Progenitor cell of endocrine pancreas (in vitro differentiated cells): ENCODE data around the gene DDB1. TPM values are rescaled to one million over a fixed set of nuclear protein-coding genes. Genes with fewer than 3 reads are reported as not detected.

ENCODE experiments used
- DNase-seq: peaks from one replicate; pipeline ENCODE4 v3.0.0; 2021; ENCODE audit warnings: low spot score; ENCODE audit not compliant: unreplicated experiment
- H3K27ac Mint-ChIP-seq: 2 replicates; pipeline ENCODE4 v1.8.0; 2021; ENCODE audit warnings: mild to moderate bottlenecking, moderate library complexity, mixed read lengths
- H3K27me3 Mint-ChIP-seq: 2 replicates; pipeline ENCODE4 v1.8.0; 2021; ENCODE audit warnings: mixed read lengths
- H3K36me3 Mint-ChIP-seq: 2 replicates; pipeline ENCODE4 v1.8.0; 2022; ENCODE audit warnings: mixed read lengths; ENCODE audit not compliant: insufficient read depth
- H3K4me1 Mint-ChIP-seq: 2 replicates; pipeline ENCODE4 v1.8.0; 2021; ENCODE audit warnings: low read depth, mixed read lengths
- H3K4me3 Mint-ChIP-seq: 2 replicates; pipeline ENCODE4 v1.8.0; 2021; ENCODE audit warnings: low read depth, mild to moderate bottlenecking, moderate library complexity, mixed read lengths
- H3K9me3 Mint-ChIP-seq: 2 replicates; pipeline ENCODE4 v1.8.0; 2021; ENCODE audit warnings: low read depth, mixed read lengths
- CTCF ChIP-seq: fragments of 200-600 bp; sonication (generic); IDR thresholded peaks from one replicate; pipeline ENCODE4 v1.5.0; 2021; ENCODE audit warnings: antibody characterized with exemption, mild to moderate bottlenecking; ENCODE audit not compliant: unreplicated experiment
- total RNA-seq: library from RNA; stranded (reverse); gene quantifications from 2 replicates; pipeline ENCODE4 v1.2.1, GENCODE V29; 2021

DDB1 gene
- total RNA-seq, 1 donor from 2014 or later: 254 TPM

- Mint-ChIP-seq H3K27ac (no peak overlapping the region), H3K4me1 (no peaks in the 10 kb centered on the region), H3K27me3 (peaks cover 3% of the 10 kb centered on the region), H3K4me3 (no peak overlapping the region), H3K9me3 (no peaks in the 10 kb centered on the region), H3K36me3 (peaks cover 44% of the 10 kb centered on the region)
- no peak for TF ChIP-seq CTCF
- no peak for DNase-seq
Observed at GRCh38 chr11:61280883-61281580, 51.9 kb downstream of the DDB1 start.

- Mint-ChIP-seq H3K4me3 (no peak overlapping the region), H3K27me3 (peaks cover 3% of the 10 kb centered on the region), H3K9me3 (no peaks in the 10 kb centered on the region), H3K27ac (no peak overlapping the region), H3K4me1 (no peaks in the 10 kb centered on the region), H3K36me3 (peaks cover 36% of the 10 kb centered on the region)
- TF ChIP-seq CTCF: no peak
- DNase-seq: no peak
Observed at GRCh38 chr11:61279934-61280659, 52.8 kb downstream of the DDB1 start.

- peaks cover 21% of the 10 kb centered on the region for H3K36me3 Mint-ChIP-seq
Observed at GRCh38 chr11:61278001-61278470, 54.9 kb downstream of the DDB1 start.

GRCh38 chr11:61277186-61278000, 55.5 kb downstream of the DDB1 start:
- H3K4me1 Mint-ChIP-seq: no peaks in the 10 kb centered on the region

More at GRCh38 chr11:61278001-61278470, 54.9 kb downstream of the DDB1 start:
- Mint-ChIP-seq H3K4me3 (no peak overlapping the region), H3K9me3 (no peaks in the 10 kb centered on the region), H3K4me1 (no peaks in the 10 kb centered on the region), H3K27ac (no peak overlapping the region), H3K27me3 (peaks cover 3% of the 10 kb centered on the region)
- no peak for DNase-seq
- no peak for TF ChIP-seq CTCF

More at GRCh38 chr11:61277186-61278000, 55.5 kb downstream of the DDB1 start:
- Mint-ChIP-seq H3K36me3 (peaks cover 19% of the 10 kb centered on the region), H3K4me3 (no peak overlapping the region), H3K9me3 (no peaks in the 10 kb centered on the region), H3K27me3 (no peaks in the 10 kb centered on the region), H3K27ac (no peak overlapping the region)
- no peak for DNase-seq
- TF ChIP-seq CTCF: no peak
